HEK293 (cell line): ENCODE measurements around the gene CD55.

Source experiments
- PRDM6 ChIP-seq: fragments of 450-650 bp; formaldehyde crosslinking; IDR thresholded peaks from 2 replicates; pipeline ENCODE4 v1.5.1; 2017; ENCODE audit warnings: missing biosample characterization, missing genetic modification characterization
- ZNF221 ChIP-seq: fragments of 450-650 bp; formaldehyde crosslinking; IDR thresholded peaks from 2 replicates; pipeline ENCODE4 v1.5.1; 2017; ENCODE audit warnings: missing biosample characterization, missing genetic modification characterization, borderline replicate concordance
- ZNF660 ChIP-seq: fragments of 450-650 bp; IDR thresholded peaks from 2 replicates; pipeline ENCODE4 v1.5.1; 2018; ENCODE audit warnings: missing biosample characterization, mild to moderate bottlenecking, missing genetic modification characterization

- no peak for TF ChIP-seq PRDM6
- TF ChIP-seq ZNF221 (tag by site-specific recombination), result no peak
- TF ChIP-seq ZNF660, result no peak
These were observed 14.9 kb upstream of the CD55 start for GRCh38 chr1:207306603-207307002.
